HepG2 (cell line): Measurements from ENCODE around the gene NGLY1. TPM values are rescaled to one million over a fixed set of nuclear protein-coding genes. Genes with fewer than 3 reads are reported as not detected.

Experiments used
- BCLAF1 ChIP-seq: fragments of 450-650 bp; IDR thresholded peaks from 2 replicates; pipeline ENCODE4 v1.6.1; 2017; ENCODE audit warnings: mild to moderate bottlenecking
- ETV6 ChIP-seq: sonication (generic); formaldehyde crosslinking; conservative IDR thresholded peaks from 2 replicates; pipeline ENCODE4 v1.4.0; 2020; ENCODE audit warnings: missing genetic modification reagents
- FOSL1 ChIP-seq: sonication (generic); formaldehyde crosslinking; IDR thresholded peaks from 2 replicates; pipeline ENCODE4 v1.9.0; 2021; ENCODE audit warnings: missing genetic modification reagents, borderline replicate concordance
- FOXP4 ChIP-seq: sonication (generic); formaldehyde crosslinking; IDR thresholded peaks from 2 replicates; pipeline ENCODE4 v1.4.0; 2020; ENCODE audit warnings: missing genetic modification reagents
- HMGXB4 ChIP-seq, 2 experiments: sonication (generic) in 1 of 2; formaldehyde crosslinking in 1 of 2; IDR thresholded peaks; 2 replicates each; pipeline versions ENCODE4 v1.4.0 to v1.6.1; 2018 to 2020; ENCODE audit warnings: missing genetic modification reagents in 2 of 2, borderline replicate concordance in 1 of 2, low read depth in 1 of 2, mild to moderate bottlenecking in 1 of 2, missing biosample characterization in 1 of 2
- KDM2A ChIP-seq: sonication (generic); formaldehyde crosslinking; IDR thresholded peaks from 2 replicates; pipeline ENCODE4 v1.4.0; 2020; ENCODE audit warnings: low read depth, missing genetic modification reagents, borderline replicate concordance
- MED8 ChIP-seq: sonication (generic); formaldehyde crosslinking; IDR thresholded peaks from 2 replicates; pipeline ENCODE4 v1.8.1; 2023; ENCODE audit warnings: mild to moderate bottlenecking, missing genetic modification reagents; ENCODE audit not compliant: insufficient replicate concordance
- NPAS2 ChIP-seq: sonication (generic); formaldehyde crosslinking; IDR thresholded peaks from 2 replicates; pipeline ENCODE4 v1.8.0; 2022; ENCODE audit warnings: mild to moderate bottlenecking, missing genetic modification reagents, borderline replicate concordance
- PHF5A ChIP-seq: IDR thresholded peaks from one replicate; pipeline ENCODE4 v1.6.1; 2018; ENCODE audit warnings: low read depth, missing genetic modification reagents; ENCODE audit not compliant: unreplicated experiment
- RELA ChIP-seq: sonication (generic); formaldehyde crosslinking; IDR thresholded peaks from 2 replicates; pipeline ENCODE4 v1.4.0; 2020; ENCODE audit warnings: missing genetic modification reagents
- THAP9 ChIP-seq: sonication (generic); formaldehyde crosslinking; IDR thresholded peaks from 2 replicates; pipeline ENCODE4; 2020; ENCODE audit warnings: missing genetic modification reagents, mild to moderate bottlenecking, borderline replicate concordance
- ZNF335 ChIP-seq: sonication (generic); formaldehyde crosslinking; IDR thresholded peaks from 2 replicates; pipeline ENCODE4 v1.4.0; 2020; ENCODE audit warnings: missing genetic modification reagents
- ZNF431 ChIP-seq: sonication (generic); formaldehyde crosslinking; IDR thresholded peaks from 2 replicates; pipeline ENCODE4 v1.9.0; 2022; ENCODE audit warnings: missing genetic modification reagents, low read depth, mild to moderate bottlenecking, borderline replicate concordance
- ZNF580 ChIP-seq: IDR thresholded peaks from 2 replicates; pipeline ENCODE4 v1.6.1; 2016; ENCODE audit warnings: low read depth, borderline replicate concordance
- ZNF614 ChIP-seq: IDR thresholded peaks from 2 replicates; pipeline ENCODE4 v1.6.1; 2018; ENCODE audit warnings: missing biosample characterization, missing genetic modification reagents, inconsistent platforms, borderline replicate concordance
- ZNF674 ChIP-seq: sonication (generic); formaldehyde crosslinking; IDR thresholded peaks from 2 replicates; pipeline ENCODE4 v1.5.0; 2020; ENCODE audit warnings: low read depth, mild to moderate bottlenecking, missing genetic modification reagents
- ZNF740 ChIP-seq: sonication (generic); formaldehyde crosslinking; IDR thresholded peaks from 2 replicates; pipeline ENCODE4 v1.4.0; 2020; ENCODE audit warnings: missing genetic modification reagents
- polyA plus RNA-seq, 8 experiments: library from polyadenylated mRNA; depleted of rRNA in 3 of 8; stranded (reverse) in 7 of 8; unstranded in 1 of 8; fragments of >200 nt; fragmentation: Illumina TruSeq in 4 of 8; extraction: Trizol in 4 of 8; gene quantifications; 2 replicates each; pipeline versions ENCODE4 v1.2.1 to v1.2.3, GENCODE V29; 2011 to 2016; ENCODE audit warnings: low read depth in 4 of 8, missing spikeins in 1 of 8, mixed read lengths in 1 of 8; ENCODE audit not compliant: insufficient read depth in 1 of 8
- total RNA-seq, 5 experiments: library from RNA; depleted of rRNA; stranded (reverse); fragments of >200 nt; fragmentation: Illumina TruSeq; extraction: Trizol; gene quantifications; 2 replicates each; pipeline ENCODE4 v1.2.3, GENCODE V29; 2016; ENCODE audit warnings: low read depth in 1 of 5

NGLY1 gene
- total and polyA plus RNA-seq, 2 of the 13 experiments (the other 11 are each of a cell fraction or from before 2014, with no cell fraction given), result 28.2 to 44.5 TPM

GRCh38 chr3:25783661-25784512 is 644 bp upstream of the NGLY1 start (continued):
- TF ChIP-seq ZNF431 (CRISPR knock-in tag) (no peak), PHF5A (CRISPR knock-in tag) (no peak), ETV6 (CRISPR knock-in tag) (0 out of 2 replicates have a peak, but pooled peaks have one; percentile 44), NPAS2 (CRISPR knock-in tag) (no peak), HMGXB4 (CRISPR knock-in tag; IDR thresholded peaks at IDR 0.05; ENCODE audit: borderline replicate concordance in 1 of 2, low read depth in 1 of 2) (peak in 1 of 2 experiments; percentile 7; a peak in 1 of 4 replicates), FOXP4 (CRISPR knock-in tag) (no peak), ZNF674 (CRISPR knock-in tag) (0 out of 2 replicates have a peak, but pooled peaks have one; percentile 6), THAP9 (no peak), MED8 (CRISPR knock-in tag) (no peak), ZNF614 (CRISPR knock-in tag) (no peak), RELA (CRISPR knock-in tag) (no peak), ZNF740 (CRISPR knock-in tag) (no peak), FOSL1 (no peak), ZNF580 (CRISPR knock-in tag) (no peak), ZNF335 (CRISPR knock-in tag) (no peak), BCLAF1 (no peak), KDM2A (CRISPR knock-in tag) (no peak)
